Suprapubic skin (tissue), 4 donors: Measurements from ENCODE around the gene SUGCT. TPM values are rescaled to one million over a fixed set of nuclear protein-coding genes. Genes with fewer than 3 reads are reported as not detected.

Experiments
- DNase-seq, 2 donors: peaks; one replicate each; pipeline ENCODE4 v3.0.0-alpha.2; 2019; ENCODE audit warnings: low spot score in 2 of 2
- H3K27ac ChIP-seq: fragments of 200-600 bp; sonication (generic); one replicate; pipeline ENCODE4 v1.5.1; 2019
- H3K27me3 ChIP-seq: fragments of 200-600 bp; sonication (generic); one replicate; pipeline ENCODE4 v1.5.1; 2019
- H3K36me3 ChIP-seq: fragments of 200-600 bp; sonication (generic); one replicate; pipeline ENCODE4 v1.5.1; 2019
- H3K4me1 ChIP-seq: fragments of 200-600 bp; sonication (generic); one replicate; pipeline ENCODE4 v1.5.1; 2019
- H3K4me3 ChIP-seq: fragments of 200-600 bp; sonication (generic); one replicate; pipeline ENCODE4 v1.5.1; 2019; ENCODE audit warnings: mild to moderate bottlenecking
- H3K9me3 ChIP-seq: fragments of 200-600 bp; sonication (generic); one replicate; pipeline ENCODE4 v1.5.1; 2019
- CTCF ChIP-seq, 2 donors: fragments of 200-600 bp in 1 of 2; fragments of 450-650 bp in 1 of 2; sonication (generic) in 1 of 2; IDR thresholded peaks; one replicate each; pipeline ENCODE4 v1.5.1; 2016 to 2019; ENCODE audit warnings: antibody characterized with exemption in 2 of 2, mild to moderate bottlenecking in 1 of 2, moderate library complexity in 1 of 2
- EP300 ChIP-seq: sonication (generic); formaldehyde crosslinking; IDR thresholded peaks from one replicate; pipeline ENCODE4 v1.6.1; 2017; ENCODE audit warnings: antibody characterized with exemption
- POLR2A ChIP-seq, 2 donors: fragments of 450-650 bp; IDR thresholded peaks; one replicate each; pipeline ENCODE4 v1.6.1; 2017; ENCODE audit warnings: antibody characterized with exemption in 2 of 2, mild to moderate bottlenecking in 2 of 2, moderate library complexity in 2 of 2
- POLR2AphosphoS5 ChIP-seq, 3 donors: sonication (generic); formaldehyde crosslinking; IDR thresholded peaks; one replicate each; pipeline ENCODE4 v1.6.1; 2017; ENCODE audit warnings: antibody characterized with exemption in 3 of 3
- WGBS: methylation state at CpG from one replicate; pipeline ENCODE4 v1.1.5; 2018; 5-methylcytosine and 5-hydroxymethylcytosine counted together
- total RNA-seq, 4 donors: library from RNA; depleted of rRNA; stranded (reverse); fragments of >200 nt; gene quantifications; one replicate each; pipeline ENCODE4 v1.1.0, GENCODE V29; 2016

The SUGCT gene
- total RNA-seq, 4 donors from 2014 or later: 0.73 to 2.2 (median 0.98) TPM; not detected in 1

- H3K4me1 ChIP-seq: no peaks in the 10 kb centered on the region
- H3K27ac ChIP-seq: no peak overlapping the region
- 87% methylated on average over 1 of the region's 1 CpG for WGBS
- H3K4me3 ChIP-seq: no peak overlapping the region
- no peak for TF ChIP-seq EP300
- no peak for TF ChIP-seq POLR2AphosphoS5 (IDR thresholded peaks at IDR 0.05)
- TF ChIP-seq CTCF (IDR thresholded peaks at IDR 0.05): peak; percentile 25 to 61
- no peaks in the 10 kb centered on the region for H3K9me3 ChIP-seq
- H3K27me3 ChIP-seq: no peaks in the 10 kb centered on the region
- DNase-seq: no peak
- H3K36me3 ChIP-seq: no peaks in the 10 kb centered on the region
These were observed 194.9 kb downstream of the SUGCT start for GRCh38 chr7:40329601-40330153.

GRCh38 chr7:40330408-40330807 is 195.6 kb downstream of the SUGCT start:
- Histone ChIP-seq H3K27ac (no peak overlapping the region), H3K36me3 (no peaks in the 10 kb centered on the region), H3K9me3 (no peaks in the 10 kb centered on the region), H3K4me1 (no peaks in the 10 kb centered on the region), H3K27me3 (no peaks in the 10 kb centered on the region), H3K4me3 (no peak overlapping the region)
- WGBS: 91% methylated on average over 5 of the region's 5 CpGs
- no peak for DNase-seq
- TF ChIP-seq POLR2A (IDR thresholded peaks at IDR 0.05) (no peak), POLR2AphosphoS5 (IDR thresholded peaks at IDR 0.05) (no peak), EP300 (no peak), CTCF (IDR thresholded peaks at IDR 0.05) (no peak)

GRCh38 chr7:40331915-40332314 is 197.1 kb downstream of the SUGCT start:
- Histone ChIP-seq H3K4me3 (no peak overlapping the region), H3K27ac (no peak overlapping the region), H3K9me3 (no peaks in the 10 kb centered on the region), H3K27me3 (no peaks in the 10 kb centered on the region), H3K4me1 (no peaks in the 10 kb centered on the region), H3K36me3 (no peaks in the 10 kb centered on the region)
- TF ChIP-seq POLR2AphosphoS5 (IDR thresholded peaks at IDR 0.05): no peak
- no peak for TF ChIP-seq POLR2A (IDR thresholded peaks at IDR 0.05)
- TF ChIP-seq CTCF (IDR thresholded peaks at IDR 0.05): no peak
- no peak for TF ChIP-seq EP300
- no peak for DNase-seq
- 26% methylated on average over 1 of the region's 1 CpG for WGBS

GRCh38 chr7:40332516-40332915 is 197.7 kb downstream of the SUGCT start:
- Histone ChIP-seq H3K9me3 (no peaks in the 10 kb centered on the region), H3K4me1 (no peaks in the 10 kb centered on the region), H3K4me3 (no peak overlapping the region), H3K36me3 (no peaks in the 10 kb centered on the region), H3K27ac (no peak overlapping the region), H3K27me3 (no peaks in the 10 kb centered on the region)
- TF ChIP-seq CTCF (IDR thresholded peaks at IDR 0.05) (no peak), POLR2AphosphoS5 (IDR thresholded peaks at IDR 0.05) (no peak), POLR2A (IDR thresholded peaks at IDR 0.05) (no peak), EP300 (no peak)
- DNase-seq: no peak

GRCh38 chr7:40341836-40342235 is 207.0 kb downstream of the SUGCT start:
- H3K9me3 ChIP-seq: no peaks in the 10 kb centered on the region
- H3K36me3 ChIP-seq: no peaks in the 10 kb centered on the region
- no peak for TF ChIP-seq POLR2AphosphoS5 (IDR thresholded peaks at IDR 0.05)
- TF ChIP-seq POLR2A (IDR thresholded peaks at IDR 0.05): no peak
- TF ChIP-seq EP300: no peak
- TF ChIP-seq CTCF (IDR thresholded peaks at IDR 0.05): no peak
- no peaks in the 10 kb centered on the region for H3K27me3 ChIP-seq
- H3K27ac ChIP-seq: no peak overlapping the region
- DNase-seq: no peak
- no peaks in the 10 kb centered on the region for H3K4me1 ChIP-seq
- H3K4me3 ChIP-seq: no peak overlapping the region
